ENCODE results near the gene ZBTB7C. TPM values are rescaled to one million over a fixed set of nuclear protein-coding genes. Genes with fewer than 3 reads are reported as not detected.

The ZBTB7C gene
- total RNA-seq, 6 donors from 2014 or later = 6.1 to 18.1 (median 12.2) TPM

DNA sequence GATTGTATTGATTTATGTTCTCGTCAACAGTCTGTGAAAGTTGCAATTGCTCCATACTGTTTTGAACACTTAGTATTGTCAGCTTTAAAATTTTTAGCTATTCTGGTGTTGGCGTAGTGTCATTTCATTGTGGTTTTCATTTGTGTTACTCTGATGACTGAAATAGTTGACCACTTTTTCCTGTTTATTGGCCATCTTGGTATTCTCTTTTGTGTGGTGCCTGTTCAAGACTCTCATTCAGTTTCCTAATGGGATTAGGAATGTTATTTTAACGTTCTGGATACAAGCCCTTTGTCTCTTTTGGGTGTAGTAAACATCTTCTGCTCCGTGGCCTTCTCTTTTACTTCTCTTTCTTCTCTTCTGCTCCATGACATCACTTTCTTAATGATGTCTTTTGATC lies 396.0 kb downstream of the ZBTB7C start:
- no peak overlapping the region for H3K27ac ChIP-seq
- TF ChIP-seq POLR2A (IDR thresholded peaks at IDR 0.05) (no peak), POLR2AphosphoS5 (IDR thresholded peaks at IDR 0.05) (no peak), EP300 (IDR thresholded peaks at IDR 0.05) (no peak)
- TF ChIP-seq, protein P1, sequence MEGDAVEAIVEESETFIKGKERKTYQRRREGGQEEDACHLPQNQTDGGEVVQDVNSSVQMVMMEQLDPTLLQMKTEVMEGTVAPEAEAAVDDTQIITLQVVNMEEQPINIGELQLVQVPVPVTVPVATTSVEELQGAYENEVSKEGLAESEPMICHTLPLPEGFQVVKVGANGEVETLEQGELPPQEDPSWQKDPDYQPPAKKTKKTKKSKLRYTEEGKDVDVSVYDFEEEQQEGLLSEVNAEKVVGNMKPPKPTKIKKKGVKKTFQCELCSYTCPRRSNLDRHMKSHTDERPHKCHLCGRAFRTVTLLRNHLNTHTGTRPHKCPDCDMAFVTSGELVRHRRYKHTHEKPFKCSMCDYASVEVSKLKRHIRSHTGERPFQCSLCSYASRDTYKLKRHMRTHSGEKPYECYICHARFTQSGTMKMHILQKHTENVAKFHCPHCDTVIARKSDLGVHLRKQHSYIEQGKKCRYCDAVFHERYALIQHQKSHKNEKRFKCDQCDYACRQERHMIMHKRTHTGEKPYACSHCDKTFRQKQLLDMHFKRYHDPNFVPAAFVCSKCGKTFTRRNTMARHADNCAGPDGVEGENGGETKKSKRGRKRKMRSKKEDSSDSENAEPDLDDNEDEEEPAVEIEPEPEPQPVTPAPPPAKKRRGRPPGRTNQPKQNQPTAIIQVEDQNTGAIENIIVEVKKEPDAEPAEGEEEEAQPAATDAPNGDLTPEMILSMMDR (IDR thresholded peaks at IDR 0.05) = no peak
- WGBS, 2 donors = 51 to 59% methylated on average over 4 of the region's 4 CpGs
- no peak overlapping the region for H3K4me3 ChIP-seq
- H3K27me3 ChIP-seq = no peaks in the 10 kb centered on the region
- ATAC-seq (ENCODE audit: low FRiP score in 2 of 2) = no peak
- no peaks in the 10 kb centered on the region for H3K36me3 ChIP-seq
- H3K4me1 ChIP-seq = peaks cover 3 to 9% (median 6%) of the 10 kb centered on the region in 4 donors
- H3K9me3 ChIP-seq = no peaks in the 10 kb centered on the region
- no peak for DNase-seq

DNA sequence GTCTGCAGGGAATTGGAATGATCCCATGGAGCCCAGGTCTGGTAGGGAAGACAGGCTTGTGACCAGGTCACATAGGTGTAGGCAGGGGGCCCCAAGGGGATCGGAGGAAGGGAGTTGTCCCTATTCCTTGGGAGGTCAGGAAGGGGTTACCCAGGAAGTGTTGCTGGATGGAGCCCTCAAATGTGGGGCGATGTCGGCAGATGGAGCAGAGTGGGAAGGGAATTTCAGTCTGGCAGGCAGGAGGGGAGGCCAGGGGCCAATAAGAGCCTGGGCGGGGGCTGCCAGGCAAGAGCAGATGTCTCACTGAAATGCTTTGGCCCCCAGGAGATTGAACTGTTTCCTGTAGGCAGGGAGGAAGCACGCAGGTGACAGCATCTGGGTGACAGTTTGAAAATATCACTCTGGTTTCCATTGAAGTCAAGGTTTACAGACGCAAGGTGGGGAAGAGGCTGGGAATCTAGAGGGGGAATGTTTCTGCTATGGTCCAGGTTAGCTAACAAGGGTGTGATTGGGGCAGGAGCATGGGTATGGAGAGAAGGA lies 397.2 kb downstream of the ZBTB7C start:
- WGBS, 2 donors = 75 to 77% methylated on average over 6 of the region's 6 CpGs
- ATAC-seq (ENCODE audit: low FRiP score in 2 of 2) (no peak), DNase-seq (no peak)
- Histone ChIP-seq H3K36me3 (no peaks in the 10 kb centered on the region), H3K27me3 (no peaks in the 10 kb centered on the region), H3K27ac (no peak overlapping the region), H3K4me3 (no peak overlapping the region), H3K4me1 (peaks cover 0 to 14% (median 9%) of the 10 kb centered on the region in 4 donors), H3K9me3 (no peaks in the 10 kb centered on the region)
- TF ChIP-seq POLR2A (IDR thresholded peaks at IDR 0.05) = no peak
- no peak for TF ChIP-seq POLR2AphosphoS5 (IDR thresholded peaks at IDR 0.05)
- TF ChIP-seq, protein P1 (IDR thresholded peaks at IDR 0.05) = no peak
- TF ChIP-seq EP300 (IDR thresholded peaks at IDR 0.05) = no peak

DNA sequence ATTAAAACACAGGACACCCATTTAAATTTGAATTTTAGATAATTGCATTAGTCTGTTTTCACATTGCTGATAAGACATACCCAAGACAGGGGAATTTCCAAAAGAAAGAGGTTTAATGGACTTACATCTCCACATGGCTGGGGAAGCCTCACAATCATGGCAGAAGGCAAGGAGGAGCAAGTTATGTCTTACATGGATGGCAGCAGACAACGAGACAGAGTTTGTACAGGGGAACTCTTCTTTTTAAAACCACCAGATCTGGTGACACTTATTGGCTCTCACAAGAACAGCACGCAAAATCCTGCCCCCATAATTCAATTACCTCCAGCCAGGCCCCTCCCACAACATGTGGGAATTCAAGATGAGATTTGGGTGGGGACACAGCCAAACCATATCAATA lies 398.9 kb downstream of the ZBTB7C start:
- Histone ChIP-seq H3K27ac (no peak overlapping the region), H3K9me3 (no peaks in the 10 kb centered on the region), H3K36me3 (no peaks in the 10 kb centered on the region), H3K27me3 (no peaks in the 10 kb centered on the region), H3K4me1 (peaks cover 0 to 14% (median 9%) of the 10 kb centered on the region in 4 donors), H3K4me3 (no peak overlapping the region)
- ATAC-seq (ENCODE audit: low FRiP score in 2 of 2) (no peak), DNase-seq (no peak)
- 86 to 95% methylated on average over 2 of the region's 2 CpGs for WGBS, 2 donors
- TF ChIP-seq, protein P1 (IDR thresholded peaks at IDR 0.05) = no peak
- TF ChIP-seq POLR2A (IDR thresholded peaks at IDR 0.05) (no peak), POLR2AphosphoS5 (IDR thresholded peaks at IDR 0.05) (no peak), EP300 (IDR thresholded peaks at IDR 0.05) (no peak)

DNA sequence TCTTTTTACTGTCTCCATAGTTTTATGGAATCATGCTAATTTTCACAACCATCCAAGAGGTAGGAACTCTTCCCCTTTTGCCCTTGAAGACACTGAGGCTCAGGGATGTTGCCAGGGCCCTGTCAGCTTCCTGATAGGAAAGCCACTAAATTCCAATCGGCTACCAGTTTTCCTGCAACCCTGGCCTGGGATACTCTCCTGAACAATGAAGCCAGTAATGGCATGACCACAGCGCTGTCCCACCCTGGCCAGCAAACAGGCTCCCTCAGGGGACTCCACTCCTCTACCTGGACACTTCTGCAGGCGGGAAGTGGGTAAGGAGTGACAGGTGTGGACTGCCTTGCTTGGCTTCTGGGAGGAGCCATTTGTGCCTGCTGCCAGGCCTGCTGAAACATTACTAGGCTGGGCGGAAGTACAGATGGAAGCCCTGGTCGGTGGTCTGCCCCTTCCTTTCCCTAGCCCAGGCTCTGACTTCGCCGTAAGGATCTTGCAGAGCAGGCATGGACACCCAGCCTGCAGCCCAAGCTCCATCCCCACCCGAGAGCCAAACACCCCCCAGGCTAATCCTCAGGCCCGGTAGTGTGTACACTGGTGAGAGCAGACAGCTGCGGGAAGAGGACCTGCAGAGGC lies 400.0 kb downstream of the ZBTB7C start:
- peaks cover 0 to 15% (median 9%) of the 10 kb centered on the region in 4 donors for H3K4me1 ChIP-seq
- H3K9me3 ChIP-seq = no peaks in the 10 kb centered on the region
- H3K4me3 ChIP-seq = no peak overlapping the region
- WGBS, 2 donors = 83 to 94% methylated on average over 3 to 10 of the region's 10 CpGs
- TF ChIP-seq POLR2A (IDR thresholded peaks at IDR 0.05) = no peak
- no peak for TF ChIP-seq POLR2AphosphoS5 (IDR thresholded peaks at IDR 0.05)
- TF ChIP-seq, protein P1 (IDR thresholded peaks at IDR 0.05) = no peak
- no peak for TF ChIP-seq EP300 (IDR thresholded peaks at IDR 0.05)
- no peaks in the 10 kb centered on the region for H3K27me3 ChIP-seq
- no peak overlapping the region for H3K27ac ChIP-seq
- no peaks in the 10 kb centered on the region for H3K36me3 ChIP-seq
- ATAC-seq (ENCODE audit: low FRiP score in 2 of 2) (no peak), DNase-seq (peak; percentile 2 to 16)
